Activated B cell treated with CpG ODN at 0.5 μM for 24 hours (primary cell): ENCODE data around the gene PDS5A. TPM values are rescaled to one million over a fixed set of nuclear protein-coding genes. Genes with fewer than 3 reads are reported as not detected.

Experiments used
- ATAC-seq: fragments of 200-7000 bp; cut with Tn5 transposase; one replicate; pipeline ENCODE4 v1.10.0; 2021; ENCODE audit warnings: low read depth, mild to moderate bottlenecking, moderate library complexity
- CTCF ChIA-PET: fragments of 350-600 bp; sonication (Branson Sonifier 250); formaldehyde crosslinking; loops from one replicate; lab custom pipeline; 2021; ENCODE audit warnings: antibody characterized with exemption; lab: Charles Lee
- POLR2A ChIA-PET: fragments of 350-600 bp; sonication (Branson Sonifier 250); formaldehyde crosslinking; loops from one replicate; lab custom pipeline; 2021; ENCODE audit warnings: antibody characterized with exemption; lab: Charles Lee
- DNase-seq: peaks from one replicate; pipeline ENCODE4 v3.0.0; 2022
- H3K27ac Mint-ChIP-seq: one replicate; pipeline ENCODE4 v1.8.0; 2020; ENCODE audit warnings: mixed read lengths
- H3K27me3 Mint-ChIP-seq: one replicate; pipeline ENCODE4 v1.8.0; 2021; ENCODE audit warnings: mixed read lengths
- H3K36me3 Mint-ChIP-seq: one replicate; pipeline ENCODE4 v1.8.0; 2021; ENCODE audit warnings: low read depth, mixed read lengths
- H3K4me1 Mint-ChIP-seq: one replicate; pipeline ENCODE4 v1.8.0; 2021; ENCODE audit warnings: mixed read lengths
- H3K4me3 Mint-ChIP-seq: one replicate; pipeline ENCODE4 v1.8.0; 2020; ENCODE audit warnings: mild to moderate bottlenecking, mixed read lengths
- H3K9me3 Mint-ChIP-seq: one replicate; pipeline ENCODE4 v1.8.0; 2020; ENCODE audit warnings: mixed read lengths
- CTCF ChIP-seq: fragments of 200-600 bp; IDR thresholded peaks from one replicate; pipeline ENCODE4 v1.8.0; 2022; ENCODE audit warnings: antibody characterized with exemption, mild to moderate bottlenecking
- intact Hi-C: fragments of 100-400 bp; cut with micrococcal nuclease; formaldehyde crosslinking; loops from one replicate; pipeline ENCODE4 v1.15.1; 2024
- total RNA-seq: library from RNA; stranded (reverse); gene quantifications from 2 replicates; pipeline ENCODE4 v1.2.3, GENCODE V29; 2022

The PDS5A gene
- total RNA-seq, 1 donor from 2014 or later = 103 TPM

- ChIA-PET POLR2A (interaction anchor here (0.7 kb wide), 1 partner anchor 197 kb away, joined by 3 read pairs; no protein-coding TSS in a partner anchor), CTCF (no interaction called here)
- Mint-ChIP-seq H3K27me3 (no peaks in the 10 kb centered on the region), H3K36me3 (peaks cover 73% of the 10 kb centered on the region), H3K27ac (no peak overlapping the region), H3K4me3 (no peak overlapping the region), H3K4me1 (no peaks in the 10 kb centered on the region), H3K9me3 (peaks cover 2% of the 10 kb centered on the region)
- ATAC-seq = no peak
- TF ChIP-seq CTCF = no peak
- intact Hi-C loops = no loop called here
- no peak for DNase-seq
Observed at GRCh38 chr4:39860804-39861203, 116.9 kb downstream of the PDS5A start.

GRCh38 chr4:39855909-39856512 is 121.7 kb downstream of the PDS5A start:
- peaks cover 80% of the 10 kb centered on the region for H3K36me3 Mint-ChIP-seq
- no peak overlapping the region for H3K4me3 Mint-ChIP-seq
- no peaks in the 10 kb centered on the region for H3K4me1 Mint-ChIP-seq
- ATAC-seq (no peak), DNase-seq (no peak)
- no peaks in the 10 kb centered on the region for H3K27me3 Mint-ChIP-seq
- peaks cover 6% of the 10 kb centered on the region for H3K9me3 Mint-ChIP-seq
- intact Hi-C loops = loop anchor here (2.0 kb wide), 1 partner anchor 15 kb away; no protein-coding TSS in a partner anchor
- H3K27ac Mint-ChIP-seq = no peak overlapping the region
- ChIA-PET CTCF (no interaction called here), POLR2A (no interaction called here)
- TF ChIP-seq CTCF = no peak

- intact Hi-C loops = no loop called here
- ChIA-PET CTCF (no interaction called here), POLR2A (no interaction called here)
- TF ChIP-seq CTCF = no peak
- H3K27ac Mint-ChIP-seq = no peak overlapping the region
- no peaks in the 10 kb centered on the region for H3K4me1 Mint-ChIP-seq
- H3K4me3 Mint-ChIP-seq = no peak overlapping the region
- no peak for ATAC-seq
- no peaks in the 10 kb centered on the region for H3K27me3 Mint-ChIP-seq
- H3K36me3 Mint-ChIP-seq = peaks cover 73% of the 10 kb centered on the region
- DNase-seq = no peak
- H3K9me3 Mint-ChIP-seq = peaks cover 6% of the 10 kb centered on the region
Observed at GRCh38 chr4:39852636-39853035, 125.1 kb downstream of the PDS5A start.

- no peak for TF ChIP-seq CTCF
- intact Hi-C loops = no loop called here
- ATAC-seq (no peak), DNase-seq (no peak)
- Mint-ChIP-seq H3K27me3 (no peaks in the 10 kb centered on the region), H3K36me3 (peaks cover 68% of the 10 kb centered on the region), H3K27ac (no peak overlapping the region), H3K4me3 (no peak overlapping the region), H3K4me1 (no peaks in the 10 kb centered on the region), H3K9me3 (peaks cover 3% of the 10 kb centered on the region)
- ChIA-PET CTCF (interaction anchor here (1.0 kb wide), 1 partner anchor 381 kb away, joined by 3 read pairs; no protein-coding TSS in a partner anchor), POLR2A (interaction anchor here (0.7 kb wide), 1 partner anchor 83 kb away, joined by 4 read pairs; no protein-coding TSS in a partner anchor)
Observed at GRCh38 chr4:39850727-39851126, 127.0 kb downstream of the PDS5A start.

- Mint-ChIP-seq H3K4me3 (no peak overlapping the region), H3K4me1 (no peaks in the 10 kb centered on the region), H3K36me3 (peaks cover 62% of the 10 kb centered on the region), H3K27ac (no peak overlapping the region), H3K27me3 (no peaks in the 10 kb centered on the region), H3K9me3 (no peaks in the 10 kb centered on the region)
- intact Hi-C loops = no loop called here
- CTCF ChIA-PET = interaction anchor here (0.6 kb wide), 1 partner anchor 22 kb away, joined by 3 read pairs; no protein-coding TSS in a partner anchor
- DNase-seq (no peak), ATAC-seq (no peak)
- TF ChIP-seq CTCF = no peak
- POLR2A ChIA-PET = no interaction called here
Observed at GRCh38 chr4:39846705-39847104, 131.0 kb downstream of the PDS5A start.
